Tibial nerve (tissue), 4 donors: ENCODE data around the gene YAE1.

Experiments used
- CTCF ChIP-seq, 5 experiments: fragments of 200-600 bp in 3 of 5; fragments of 450-650 bp in 2 of 5; sonication (generic) in 3 of 5; IDR thresholded peaks; one replicate each; pipeline ENCODE4 v1.5.1; 2016 to 2019; ENCODE audit warnings: antibody characterized with exemption in 5 of 5, mild to moderate bottlenecking in 3 of 5, moderate library complexity in 2 of 5
- EP300 ChIP-seq, 2 donors: sonication (generic); formaldehyde crosslinking; IDR thresholded peaks; one replicate each; pipeline ENCODE4 v1.6.1; 2017; ENCODE audit warnings: antibody characterized with exemption in 2 of 2, mild to moderate bottlenecking in 1 of 2

- TF ChIP-seq CTCF (IDR thresholded peaks at IDR 0.05): no peak
- TF ChIP-seq EP300 (IDR thresholded peaks at IDR 0.05): no peak
Measured at GRCh38 chr7:39531818-39532217, 34.4 kb upstream of the YAE1 start.
